SK-N-SH (cell line): ENCODE results near the gene PAGE1. TPM values are rescaled to one million over a fixed set of nuclear protein-coding genes. Genes with fewer than 3 reads are reported as not detected.

Experiments used
- CTCF ChIA-PET: fragments of 300-600, 350-600 bp; formaldehyde crosslinking; extraction: SDS; loops from one replicate; lab custom pipeline; 2021; lab: Yijun Ruan, JAX
- POLR2A ChIA-PET: fragments of 350-600 bp; sonication (Branson Sonifier 250); formaldehyde crosslinking; extraction: SDS; loops from one replicate; lab custom pipeline; 2020; ENCODE audit warnings: antibody characterized with exemption, inconsistent platforms; lab: Yijun Ruan, JAX
- DNase-seq: peaks from one replicate; pipeline ENCODE4 v3.0.0; 2012
- H2AFZ ChIP-seq: fragments of 200-600 bp; sonication (generic); 2 replicates; pipeline ENCODE4 v1.8.1; 2016; ENCODE audit warnings: antibody characterized with exemption, mild to moderate bottlenecking, low read depth
- H3F3A ChIP-seq: fragments of 200-600 bp; sonication (generic); replicated peaks from 2 replicates; pipeline ENCODE3; 2016; ENCODE audit warnings: antibody characterized with exemption, mild to moderate bottlenecking; ENCODE audit not compliant: insufficient read depth
- H3K27ac ChIP-seq, 2 experiments: fragments of 200-500 bp in 1 of 2; fragments of 200-600 bp in 1 of 2; sonication (Bioruptor generic) in 1 of 2; sonication (generic), shearing (Covaris generic) in 1 of 2; 2 replicates each; pipeline versions ENCODE4 v1.5.1 to v1.6.1; 2014 to 2016; ENCODE audit warnings: low read depth in 2 of 2, inconsistent platforms in 1 of 2, low read length in 1 of 2, mild to moderate bottlenecking in 1 of 2, mixed read lengths in 1 of 2
- H3K27me3 ChIP-seq: fragments of 200-600 bp; sonication (generic), shearing (Covaris generic); 2 replicates; pipeline ENCODE4 v1.6.1; 2016; ENCODE audit warnings: mixed run types; ENCODE audit not compliant: insufficient read depth
- H3K36me3 ChIP-seq, 2 experiments: fragments of 200-500 bp in 1 of 2; fragments of 200-600 bp in 1 of 2; sonication (Bioruptor generic) in 1 of 2; sonication (generic) in 1 of 2; replicated peaks in 1 of 2; 2 replicates each; pipeline versions ENCODE3 to v1.5.1; 2014 to 2016; ENCODE audit warnings: low read length in 1 of 2, mild to moderate bottlenecking in 1 of 2; ENCODE audit not compliant: insufficient read depth in 2 of 2, control insufficient read depth in 1 of 2
- H3K4me1 ChIP-seq, 2 experiments: fragments of 200-500 bp in 1 of 2; fragments of 200-600 bp in 1 of 2; sonication (Bioruptor generic) in 1 of 2; sonication (generic), shearing (Covaris generic) in 1 of 2; 2 replicates each; pipeline versions ENCODE4 v1.5.1 to v1.6.1; 2014 to 2016; ENCODE audit warnings: low read depth in 1 of 2, low read length in 1 of 2, mixed run types in 1 of 2; ENCODE audit not compliant: insufficient read depth in 2 of 2, control insufficient read depth in 1 of 2
- H3K4me2 ChIP-seq: fragments of 200-600 bp; sonication (generic), shearing (Covaris generic); 2 replicates; pipeline ENCODE4 v1.6.1; 2017; ENCODE audit warnings: mixed run types
- H3K4me3 ChIP-seq, 2 experiments: fragments of 200-500 bp in 1 of 2; fragments of 200-600 bp in 1 of 2; sonication (Bioruptor generic) in 1 of 2; sonication (generic), shearing (Covaris generic) in 1 of 2; 2 replicates each; pipeline versions ENCODE4 v1.5.1 to v1.8.1; 2014 to 2016; ENCODE audit warnings: low read depth in 2 of 2, inconsistent platforms in 1 of 2, low read length in 1 of 2, mild to moderate bottlenecking in 1 of 2, mixed read lengths in 1 of 2, moderate library complexity in 1 of 2
- H3K79me2 ChIP-seq: fragments of 200-600 bp; sonication (generic); 2 replicates; pipeline ENCODE4 v1.8.1; 2017; ENCODE audit warnings: mild to moderate bottlenecking; ENCODE audit not compliant: insufficient read depth
- H3K9ac ChIP-seq: fragments of 200-600 bp; sonication (generic); 2 replicates; pipeline ENCODE4 v1.6.1; 2017; ENCODE audit warnings: mixed run types
- H3K9me2 ChIP-seq: fragments of 200-600 bp; sonication (generic); 2 replicates; pipeline ENCODE4 v1.6.1; 2017; ENCODE audit warnings: mixed run types
- H3K9me3 ChIP-seq: fragments of 200-600 bp; sonication (generic); 2 replicates; pipeline ENCODE4 v1.6.1; 2017; ENCODE audit warnings: mixed run types, mild to moderate bottlenecking, moderate library complexity
- H4K20me1 ChIP-seq: fragments of 200-600 bp; sonication (generic); 2 replicates; pipeline ENCODE4 v1.6.1; 2017; ENCODE audit warnings: mild to moderate bottlenecking, mixed run types; ENCODE audit not compliant: insufficient read depth
- CHD2 ChIP-seq: fragments of 150-350 bp; IDR thresholded peaks from 2 replicates; pipeline ENCODE4 v1.6.1; 2018; ENCODE audit warnings: low read length; ENCODE audit not compliant: partially characterized antibody
- EP300 ChIP-seq, 2 experiments: IDR thresholded peaks; 2 replicates each; pipeline versions ENCODE4 v1.4.0 to v1.6.1; 2012; ENCODE audit warnings: borderline replicate concordance in 1 of 2, low read depth in 1 of 2, low read length in 1 of 2
- FOXJ3 ChIP-seq: sonication (generic); formaldehyde crosslinking; IDR thresholded peaks from 2 replicates; pipeline ENCODE4 v1.5.1; 2020; ENCODE audit warnings: mild to moderate bottlenecking, missing genetic modification reagents
- GABPA ChIP-seq: IDR thresholded peaks from 2 replicates; pipeline ENCODE4 v1.4.0; 2012; ENCODE audit warnings: low read depth, mild to moderate bottlenecking
- GATA2 ChIP-seq: sonication (generic); formaldehyde crosslinking; IDR thresholded peaks from 2 replicates; pipeline ENCODE4 v1.5.0; 2020; ENCODE audit warnings: mild to moderate bottlenecking, missing genetic modification reagents
- IRF3 ChIP-seq: fragments of 150-350 bp; IDR thresholded peaks from 2 replicates; pipeline ENCODE4 v1.6.1; 2016; ENCODE audit warnings: mild to moderate bottlenecking, low read depth, low read length
- JUND ChIP-seq: IDR thresholded peaks from 2 replicates; pipeline ENCODE4 v1.4.0; 2012
- MEF2A ChIP-seq: IDR thresholded peaks from 2 replicates; pipeline ENCODE4 v1.4.0; 2012; ENCODE audit warnings: low read depth, borderline replicate concordance
- MXI1 ChIP-seq: IDR thresholded peaks from 2 replicates; pipeline ENCODE4 v1.6.1; 2012; ENCODE audit warnings: mild to moderate bottlenecking, low read depth, low read length, improper control_type of control experiment
- NRF1 ChIP-seq: IDR thresholded peaks from 2 replicates; pipeline ENCODE4 v1.6.1; 2012; ENCODE audit warnings: low read depth, mild to moderate bottlenecking, low read length
- POLR2AphosphoS5 ChIP-seq: IDR thresholded peaks from 2 replicates; pipeline ENCODE4 v1.6.1; 2012; ENCODE audit warnings: low read depth, low read length
- RCOR1 ChIP-seq: fragments of 150-350 bp; IDR thresholded peaks from 2 replicates; pipeline ENCODE4 v1.6.1; 2017; ENCODE audit warnings: antibody characterized with exemption, low read length
- REST ChIP-seq: IDR thresholded peaks from 2 replicates; pipeline ENCODE4 v1.6.1; 2012; ENCODE audit warnings: mild to moderate bottlenecking, low read depth, low read length, moderate library complexity
- RFX5 ChIP-seq: IDR thresholded peaks from 2 replicates; pipeline ENCODE4 v1.6.1; 2012; ENCODE audit warnings: mild to moderate bottlenecking, improper control_type of control experiment, low read length
- SIN3A ChIP-seq: IDR thresholded peaks from 2 replicates; pipeline ENCODE4 v1.6.1; 2012; ENCODE audit warnings: low read depth, mild to moderate bottlenecking, low read length, moderate library complexity, borderline replicate concordance
- SMC3 ChIP-seq: IDR thresholded peaks from 2 replicates; pipeline ENCODE4 v1.6.1; 2012; ENCODE audit warnings: low read depth, low read length, improper control_type of control experiment
- TCF12 ChIP-seq: IDR thresholded peaks from 2 replicates; pipeline ENCODE4 v1.4.0; 2012
- TEAD4 ChIP-seq: IDR thresholded peaks from 2 replicates; pipeline ENCODE4 v1.4.0; 2012; ENCODE audit warnings: mild to moderate bottlenecking, borderline replicate concordance; ENCODE audit not compliant: insufficient read depth
- USF2 ChIP-seq: fragments of 150-350 bp; IDR thresholded peaks from 2 replicates; pipeline ENCODE4 v1.6.1; 2017; ENCODE audit warnings: antibody characterized with exemption, low read length, low read depth, borderline replicate concordance
- YY1 ChIP-seq: IDR thresholded peaks from 2 replicates; pipeline ENCODE4 v1.4.0; 2012; ENCODE audit warnings: low read depth, mild to moderate bottlenecking
- WGBS: methylation state at CpG from one replicate; pipeline ENCODE4 v1.1.6; 2017; ENCODE audit warnings: low lambda C conversion rate; 5-methylcytosine and 5-hydroxymethylcytosine counted together
- polyA plus RNA-seq, 3 experiments: library from polyadenylated mRNA; depleted of rRNA; stranded (reverse); fragments of >200 nt; gene quantifications; 2 replicates each; pipeline ENCODE4 v1.2.3, GENCODE V29; 2012

PAGE1 gene
- polyA plus RNA-seq, 1 of the 3 experiments (the other 2 are of a cell fraction) = 0.54 TPM

- no peaks in the 10 kb centered on the region for H4K20me1 ChIP-seq
- no peak overlapping the region for H3K4me2 ChIP-seq
- no peaks in the 10 kb centered on the region; the same call in 1 of the 2 replicates for H3K27me3 ChIP-seq
- H3K4me1 ChIP-seq = no peaks in the 10 kb centered on the region
- H2AFZ ChIP-seq = no peak overlapping the region
- H3F3A ChIP-seq = no peaks in the 10 kb centered on the region
- H3K27ac ChIP-seq = no peak overlapping the region
- no peaks in the 10 kb centered on the region for H3K79me2 ChIP-seq
- no peaks in the 10 kb centered on the region for H3K36me3 ChIP-seq
- WGBS = 15% methylated on average over 4 of the region's 4 CpGs
- POLR2A ChIA-PET = no interaction called here
- no peak overlapping the region for H3K4me3 ChIP-seq
- H3K9ac ChIP-seq = no peak overlapping the region
- CTCF ChIA-PET = no interaction called here
- TF ChIP-seq MEF2A (no peak), YY1 (no peak), POLR2AphosphoS5 (no peak), NRF1 (no peak), GATA2 (CRISPR knock-in tag) (no peak), RCOR1 (no peak), SIN3A (no peak), EP300 (IDR thresholded peaks at IDR 0.05; ENCODE audit: borderline replicate concordance in 1 of 2, low read depth in 1 of 2, low read length in 1 of 2) (no peak), USF2 (no peak)
- TF ChIP-seq, all 33 proteins: peak for 0
- no peaks in the 10 kb centered on the region for H3K9me2 ChIP-seq
- no peaks in the 10 kb centered on the region for H3K9me3 ChIP-seq
- no peak for DNase-seq
These were observed 33.9 kb downstream of the PAGE1 start for GRCh38 chrX:49661881-49662280.

- Histone ChIP-seq H3K9ac (no peak overlapping the region), H3K4me2 (no peak overlapping the region), H3K9me3 (no peaks in the 10 kb centered on the region), H3K4me3 (no peak overlapping the region), H3K9me2 (no peaks in the 10 kb centered on the region), H3K4me1 (no peaks in the 10 kb centered on the region), H3K27ac (no peak overlapping the region), H2AFZ (no peak overlapping the region), H4K20me1 (no peaks in the 10 kb centered on the region), H3K79me2 (no peaks in the 10 kb centered on the region), H3F3A (no peaks in the 10 kb centered on the region), H3K36me3 (no peaks in the 10 kb centered on the region), H3K27me3 (no peaks in the 10 kb centered on the region; the same call in 1 of the 2 replicates)
- ChIA-PET CTCF (no interaction called here), POLR2A (no interaction called here)
- DNase-seq = no peak
- WGBS = 2% methylated on average over 4 of the region's 4 CpGs
- TF ChIP-seq JUND = no peak
- TF ChIP-seq SMC3 = no peak
- no peak for TF ChIP-seq GABPA
- TF ChIP-seq CHD2 = no peak
- no peak for TF ChIP-seq IRF3
- no peak for TF ChIP-seq USF2
- TF ChIP-seq MEF2A = no peak
- TF ChIP-seq RFX5 = no peak
- no peak for TF ChIP-seq MXI1
- TF ChIP-seq TCF12 = no peak
- TF ChIP-seq EP300 (IDR thresholded peaks at IDR 0.05; ENCODE audit: borderline replicate concordance in 1 of 2, low read depth in 1 of 2, low read length in 1 of 2) = no peak
- TF ChIP-seq REST = no peak
- TF ChIP-seq TEAD4 = no peak
- TF ChIP-seq FOXJ3 (CRISPR knock-in tag) = no peak
These were observed 36.0 kb downstream of the PAGE1 start for GRCh38 chrX:49659771-49660170.
